ENCODE data around the gene FBXO9. TPM values are rescaled to one million over a fixed set of nuclear protein-coding genes. Genes with fewer than 3 reads are reported as not detected.

Gene FBXO9
- total RNA-seq, 1 donor from 2014 or later, result 72.5 TPM

GRCh38 chr6:53133961-53134360, 68.8 kb downstream of the FBXO9 start:
- intact Hi-C loops (cut with micrococcal nuclease), result no loop called here

DNA sequence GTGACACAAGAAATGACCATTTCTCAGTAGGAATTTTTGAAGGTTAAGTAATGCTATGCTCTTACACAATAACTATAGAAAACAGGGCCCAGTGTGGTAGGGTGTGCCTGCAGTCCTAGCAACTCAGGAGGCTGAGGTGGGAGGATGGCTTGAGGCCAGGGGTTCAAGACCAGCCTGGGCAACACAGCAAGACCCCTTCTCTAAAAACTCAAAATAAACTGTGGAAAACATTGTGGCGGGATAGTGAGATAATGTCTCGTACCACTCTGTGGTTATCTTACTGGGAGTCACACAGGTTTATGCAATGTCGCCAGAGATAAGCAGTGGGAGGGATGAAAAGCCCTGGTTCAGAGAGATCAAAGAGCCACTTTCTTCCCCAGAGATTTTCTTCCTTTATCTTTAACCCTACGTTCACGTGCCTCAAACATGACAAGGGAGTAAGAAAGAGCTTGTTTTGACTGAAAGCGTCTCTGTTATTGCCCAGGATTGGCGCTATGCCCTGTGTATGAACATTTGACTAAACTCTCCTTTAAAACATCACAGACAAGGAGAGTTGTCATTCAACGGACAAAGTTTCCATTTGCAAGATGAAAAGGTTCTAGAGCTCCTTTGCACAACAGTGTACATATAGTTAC, 69.5 kb downstream of the FBXO9 start:
- intact Hi-C loops (cut with micrococcal nuclease), result no loop called here

- intact Hi-C loops (cut with micrococcal nuclease), result no loop called here
Measured at GRCh38 chr6:53136000-53136609, 70.9 kb downstream of the FBXO9 start.

GRCh38 chr6:53139841-53140413, 74.7 kb downstream of the FBXO9 start:
- intact Hi-C loops (cut with micrococcal nuclease), result no loop called here

DNA sequence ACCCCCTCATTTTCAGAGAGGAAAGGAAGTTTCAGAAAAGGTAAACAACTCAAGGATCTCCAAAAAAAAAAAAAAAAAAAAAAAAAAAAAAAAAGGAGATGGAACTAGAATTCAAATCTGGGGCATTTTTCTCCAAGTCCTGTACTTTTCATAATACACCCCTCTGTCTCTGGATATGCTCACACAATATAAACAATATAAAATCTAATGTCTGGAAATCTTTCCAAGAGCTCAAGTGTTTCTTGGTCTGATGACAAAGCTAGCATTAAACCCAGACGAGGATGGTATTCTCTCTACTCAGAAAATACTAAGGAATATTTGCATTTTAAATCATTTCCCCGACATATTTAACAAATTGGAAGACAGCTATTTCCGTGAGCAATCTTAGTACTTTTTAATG, 77.6 kb downstream of the FBXO9 start:
- intact Hi-C loops (cut with micrococcal nuclease), result no loop called here

DNA sequence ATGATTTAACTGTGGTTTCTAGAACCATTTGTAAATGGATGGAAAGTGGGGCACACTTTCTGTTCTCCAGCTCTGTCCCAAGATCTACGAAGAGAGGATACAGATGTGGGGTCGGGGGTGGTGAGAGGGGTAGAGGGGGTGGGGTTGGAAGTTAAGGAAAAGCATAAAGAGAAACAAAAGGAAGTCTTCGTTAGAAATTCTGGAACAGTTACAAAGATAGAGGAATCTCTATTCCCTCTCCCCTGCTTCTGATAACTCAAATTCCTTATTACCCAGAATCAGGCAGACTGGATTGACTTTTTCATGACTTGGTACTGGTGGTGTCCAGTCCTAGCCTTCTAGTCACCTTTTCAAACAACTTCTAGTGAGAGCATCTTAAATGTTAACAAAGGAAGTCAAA, 78.5 kb downstream of the FBXO9 start:
- intact Hi-C loops (cut with micrococcal nuclease), result no loop called here

- intact Hi-C loops (cut with micrococcal nuclease), result no loop called here
Measured at GRCh38 chr6:53144802-53145201, 79.6 kb downstream of the FBXO9 start.

DNA sequence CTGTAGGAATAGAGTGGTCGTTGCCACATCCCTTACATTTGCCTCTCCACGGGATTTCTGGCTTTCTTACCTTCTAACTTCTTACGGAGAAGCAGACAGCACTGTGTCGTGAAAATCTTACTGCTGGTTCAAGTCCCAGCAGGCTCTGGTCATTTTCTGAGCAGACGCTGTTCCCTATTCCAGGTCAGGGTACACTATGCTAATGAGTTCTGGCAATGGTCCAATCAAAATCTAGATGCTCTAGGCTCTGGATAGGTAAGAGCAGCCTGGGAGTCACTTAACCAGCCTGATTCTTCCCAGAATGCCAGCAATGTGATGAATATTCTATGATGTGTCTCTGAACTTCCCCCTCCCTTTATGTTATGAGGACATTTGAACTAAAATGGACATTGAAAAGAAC, 83.5 kb downstream of the FBXO9 start, which contains the start of gene GCM1:
Gene GCM1, minus strand, starts transcription at position 158 of the 400 bp plus-strand sequence. CDS start 3,209 bp downstream, outside the sequence.
- intact Hi-C loops (cut with micrococcal nuclease), result no loop called here

Other genes starting within 250 kb of the FBXO9 start
- not detected in 2 replicates for gene GSTA5, start 224.6 kb upstream of the FBXO9 start, total RNA-seq
- not detected in 2 replicates for gene GSTA3, start 155.7 kb upstream of the FBXO9 start, total RNA-seq
- 3.7 and 4.8 TPM in 2 replicates for gene GSTA4, start 70.1 kb upstream of the FBXO9 start, total RNA-seq
- gene CILK1, start 3.6 kb upstream of the FBXO9 start, total RNA-seq, result 9.5 and 10.4 TPM in 2 replicates
- gene GCM1, start 83.4 kb downstream of the FBXO9 start, total RNA-seq, result 0.10 TPM in 1 of 2 replicates, not detected in the other